A549 (cell line): ENCODE data around the gene TTL. TPM values are rescaled to one million over a fixed set of nuclear protein-coding genes. Genes with fewer than 3 reads are reported as not detected.

Experiments
- ATAC-seq, 2 experiments: fragments of 200-7000 bp in 1 of 2; fragments of >200 bp in 1 of 2; cut with Nextera tagmentation in 1 of 2; cut with Tn5 transposase in 1 of 2; 3 replicates each; pipeline versions ENCODE4 v1.8.0 to v1.9.1; 2018 to 2020; ENCODE audit warnings: mild to moderate bottlenecking in 1 of 2, moderate library complexity in 1 of 2
- CTCF ChIA-PET: fragments of 300-600 bp; sonication (Branson Sonifier 250); formaldehyde crosslinking; extraction: SDS; loops from one replicate; lab custom pipeline; 2021; ENCODE audit warnings: antibody characterized with exemption, inconsistent platforms; lab: Yijun Ruan, JAX
- POLR2A ChIA-PET: fragments of 350-600 bp; formaldehyde crosslinking; extraction: SDS; loops from one replicate; lab custom pipeline; 2021; ENCODE audit warnings: antibody characterized with exemption, inconsistent platforms; lab: Yijun Ruan, JAX
- DNase-seq, 2 experiments: peaks; one replicate each; pipeline versions ENCODE4 v3.0.0 to v3.0.0-alpha.2; 2011 to 2016; ENCODE audit warnings: low read depth in 1 of 2, low spot score in 1 of 2
- FAIRE-seq: peaks from 2 replicates; lab custom pipeline; 2011; peaks lifted over from hg19 to GRCh38; lab: Jason Lieb, UNC
- H3K27ac ChIP-seq, 2 experiments: fragments of >200 bp; sonication (Bioruptor Twin); formaldehyde crosslinking; 3 replicates each; pipeline ENCODE4 v1.5.1; 2016 to 2017
- H3K4me1 ChIP-seq: fragments of >200 bp; sonication (Bioruptor Twin); formaldehyde crosslinking; 3 replicates; pipeline ENCODE4 v1.6.1; 2016
- H3K4me2 ChIP-seq: fragments of >200 bp; sonication (Bioruptor Twin); formaldehyde crosslinking; 3 replicates; pipeline ENCODE4 v1.6.1; 2016
- H3K4me3 ChIP-seq: fragments of >200 bp; sonication (Bioruptor Twin); formaldehyde crosslinking; 3 replicates; pipeline ENCODE4 v1.5.1; 2016
- H3K9me3 ChIP-seq: fragments of >200 bp; sonication (Bioruptor Twin); formaldehyde crosslinking; 3 replicates; pipeline ENCODE4 v1.6.1; 2016
- BCL3 ChIP-seq: fragments of >200 bp; sonication (Bioruptor Twin); formaldehyde crosslinking; IDR thresholded peaks from 3 replicates; pipeline ENCODE4 v1.6.1; 2016
- CHD4 ChIP-seq: fragments of 200-600 bp; sonication (generic); IDR thresholded peaks from 2 replicates; pipeline ENCODE4 v1.6.1; 2016; ENCODE audit warnings: antibody characterized with exemption, mild to moderate bottlenecking, borderline replicate concordance
- CTCF ChIP-seq: fragments of >200 bp; sonication (Bioruptor Twin); formaldehyde crosslinking; IDR thresholded peaks from 3 replicates; pipeline ENCODE4 v1.5.1; 2016
- FOSB ChIP-seq: fragments of 250-450 bp; sonication (Bioruptor Pico); IDR thresholded peaks from 2 replicates; pipeline ENCODE4 v1.5.0; 2020; ENCODE audit warnings: mild to moderate bottlenecking, moderate library complexity
- FOSL2 ChIP-seq, 2 experiments: fragments of 450-650 bp in 1 of 2; fragments of >200 bp in 1 of 2; sonication (Bioruptor Twin) in 1 of 2; formaldehyde crosslinking; IDR thresholded peaks; 2 replicates each; pipeline versions ENCODE4 v1.5.0 to v1.6.1; 2016 to 2020; ENCODE audit warnings: mild to moderate bottlenecking in 1 of 2, moderate library complexity in 1 of 2
- HDAC2 ChIP-seq: fragments of 200-600 bp; sonication (generic); IDR thresholded peaks from 2 replicates; pipeline ENCODE4 v1.6.1; 2016
- HES2 ChIP-seq: fragments of >200 bp; sonication (Bioruptor Twin); formaldehyde crosslinking; IDR thresholded peaks from 2 replicates; pipeline ENCODE4 v1.6.1; 2016
- HEYL ChIP-seq: fragments of 250-450 bp; sonication (Bioruptor Pico); IDR thresholded peaks from 2 replicates; pipeline ENCODE4 v1.8.0; 2021; ENCODE audit warnings: mild to moderate bottlenecking, moderate library complexity
- JUN ChIP-seq, 2 experiments: fragments of >200 bp; sonication (Bioruptor Twin); formaldehyde crosslinking; IDR thresholded peaks; 2 replicates in 1 of 2; 3 replicates in 1 of 2; pipeline ENCODE4 v1.6.1; 2016 to 2017
- JUNB ChIP-seq: fragments of >200 bp; sonication (Bioruptor Twin); formaldehyde crosslinking; IDR thresholded peaks from 2 replicates; pipeline ENCODE4 v1.6.1; 2016
- KDM1A ChIP-seq: fragments of 200-600 bp; sonication (generic); IDR thresholded peaks from 2 replicates; pipeline ENCODE4 v1.6.1; 2016; ENCODE audit warnings: low read depth, mild to moderate bottlenecking
- KDM5A ChIP-seq: fragments of 200-600 bp; sonication (generic); IDR thresholded peaks from 2 replicates; pipeline ENCODE4 v1.6.1; 2016; ENCODE audit warnings: antibody characterized with exemption, mild to moderate bottlenecking
- NFE2L2 ChIP-seq: fragments of 150-350 bp; conservative IDR thresholded peaks from 2 replicates; pipeline ENCODE4 v1.6.1; 2014; ENCODE audit warnings: low read length
- PHF8 ChIP-seq: fragments of 200-600 bp; sonication (generic); IDR thresholded peaks from 2 replicates; pipeline ENCODE4 v1.6.1; 2016; ENCODE audit warnings: low read depth, mild to moderate bottlenecking, antibody characterized with exemption, moderate library complexity, borderline replicate concordance
- POLR2A ChIP-seq: IDR thresholded peaks from 2 replicates; pipeline ENCODE4 v1.6.1; 2012; ENCODE audit warnings: mild to moderate bottlenecking, low read length
- RAD21 ChIP-seq, 2 experiments: fragments of >200 bp in 1 of 2; sonication (Bioruptor Twin) in 1 of 2; formaldehyde crosslinking in 1 of 2; IDR thresholded peaks in 1 of 2; conservative IDR thresholded peaks in 1 of 2; 2 replicates in 1 of 2; 3 replicates in 1 of 2; pipeline ENCODE4 v1.6.1; 2012 to 2018; ENCODE audit warnings: inconsistent platforms in 1 of 2
- RFX5 ChIP-seq: fragments of 450-650 bp; IDR thresholded peaks from 2 replicates; pipeline ENCODE4 v1.7.1; 2014; ENCODE audit warnings: antibody characterized with exemption, mild to moderate bottlenecking, moderate library complexity
- SMC3 ChIP-seq: fragments of >200 bp; sonication (Bioruptor Twin); formaldehyde crosslinking; IDR thresholded peaks from 3 replicates; pipeline ENCODE4 v1.6.1; 2018; ENCODE audit warnings: inconsistent platforms
- TFCP2L1 ChIP-seq: fragments of 250-450 bp; sonication (Bioruptor Pico); IDR thresholded peaks from 2 replicates; pipeline ENCODE4 v1.5.0; 2021; ENCODE audit warnings: mild to moderate bottlenecking
- ZFP36 ChIP-seq: fragments of 450-650 bp; IDR thresholded peaks from 2 replicates; pipeline ENCODE4 v1.6.1; 2014; ENCODE audit warnings: borderline replicate concordance; ENCODE audit not compliant: partially characterized antibody
- ZSCAN20 ChIP-seq: fragments of 250-450 bp; sonication (Bioruptor Pico); IDR thresholded peaks from 2 replicates; pipeline ENCODE4 v1.8.0; 2022; ENCODE audit warnings: mild to moderate bottlenecking, moderate library complexity
- WGBS: methylation state at CpG from one replicate; pipeline ENCODE4 v1.1.6; 2017; ENCODE audit errors: missing lambda C conversion rate; 5-methylcytosine and 5-hydroxymethylcytosine counted together
- polyA plus RNA-seq, 4 experiments: library from polyadenylated mRNA; depleted of rRNA in 3 of 4; stranded (reverse); fragments of >200 nt; fragmentation: RNase III in 1 of 4; extraction: RNeasy Plus Mini Kit Qiagen cat#74134 plus additional on column Dnase treatment in 1 of 4; gene quantifications; 2 replicates in 3 of 4; 3 replicates in 1 of 4; pipeline ENCODE4 v1.2.3, GENCODE V29; 2011 to 2017
- TF ChIP-seq, protein P1 (sequence below): fragments of 250-450 bp; sonication (Bioruptor Pico); IDR thresholded peaks from 2 replicates; pipeline ENCODE4 v1.5.0; 2021; ENCODE audit warnings: mild to moderate bottlenecking, moderate library complexity, borderline replicate concordance
- TF ChIP-seq, protein P2 (sequence below): fragments of 250-450 bp; sonication (Bioruptor Pico); IDR thresholded peaks from 2 replicates; pipeline ENCODE4 v1.5.0; 2020; ENCODE audit warnings: low read depth, mild to moderate bottlenecking, moderate library complexity
- TF ChIP-seq, protein P3 (sequence below): IDR thresholded peaks from 2 replicates; pipeline ENCODE4 v1.6.1; 2012

Gene TTL
- polyA plus RNA-seq, 2 of the 4 experiments (the other 2 are of a cell fraction): 29.7 to 33.1 TPM

- POLR2A ChIA-PET: no interaction called here
- ATAC-seq: peak in 1 of 2 experiments; percentile 5; a peak in 3 of 6 replicates
- 32% methylated on average over 10 of the region's 10 CpGs for WGBS
- Histone ChIP-seq H3K4me3 (no peak overlapping the region), H3K4me2 (peak overlapping the region; percentile 25; the same call in 1 of the 3 replicates), H3K4me1 (peaks cover 29% of the 10 kb centered on the region), H3K27ac (no peak overlapping the region), H3K9me3 (no peaks in the 10 kb centered on the region)
- peak in 1 of 2 experiments; percentile 65 for DNase-seq
- TF ChIP-seq CTCF: peak; percentile 51
- TF ChIP-seq SMC3: peak; percentile 44; the same call in 1 of the 3 replicates
- TF ChIP-seq, protein P1, sequence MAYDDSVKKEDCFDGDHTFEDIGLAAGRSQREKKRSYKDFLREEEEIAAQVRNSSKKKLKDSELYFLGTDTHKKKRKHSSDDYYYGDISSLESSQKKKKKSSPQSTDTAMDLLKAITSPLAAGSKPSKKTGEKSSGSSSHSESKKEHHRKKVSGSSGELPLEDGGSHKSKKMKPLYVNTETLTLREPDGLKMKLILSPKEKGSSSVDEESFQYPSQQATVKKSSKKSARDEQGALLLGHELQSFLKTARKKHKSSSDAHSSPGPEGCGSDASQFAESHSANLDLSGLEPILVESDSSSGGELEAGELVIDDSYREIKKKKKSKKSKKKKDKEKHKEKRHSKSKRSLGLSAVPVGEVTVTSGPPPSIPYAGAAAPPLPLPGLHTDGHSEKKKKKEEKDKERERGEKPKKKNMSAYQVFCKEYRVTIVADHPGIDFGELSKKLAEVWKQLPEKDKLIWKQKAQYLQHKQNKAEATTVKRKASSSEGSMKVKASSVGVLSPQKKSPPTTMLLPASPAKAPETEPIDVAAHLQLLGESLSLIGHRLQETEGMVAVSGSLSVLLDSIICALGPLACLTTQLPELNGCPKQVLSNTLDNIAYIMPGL (CRISPR knock-in tag): no peak
- TF ChIP-seq RAD21 (conservative IDR thresholded peaks at IDR 0.05 in 1 of 2, IDR thresholded peaks at IDR 0.05 in 1 of 2): peak; percentile 61 to 64
- FAIRE-seq: no peak
- CTCF ChIA-PET: interaction anchor here (0.7 to 7.5 kb wide), 11 partner anchors 9 to 257 kb away, joined by 3 to 54 read pairs (median 4); no protein-coding TSS in a partner anchor
Observed at GRCh38 chr2:112582314-112582746, 100.4 kb downstream of the TTL start.

DNA sequence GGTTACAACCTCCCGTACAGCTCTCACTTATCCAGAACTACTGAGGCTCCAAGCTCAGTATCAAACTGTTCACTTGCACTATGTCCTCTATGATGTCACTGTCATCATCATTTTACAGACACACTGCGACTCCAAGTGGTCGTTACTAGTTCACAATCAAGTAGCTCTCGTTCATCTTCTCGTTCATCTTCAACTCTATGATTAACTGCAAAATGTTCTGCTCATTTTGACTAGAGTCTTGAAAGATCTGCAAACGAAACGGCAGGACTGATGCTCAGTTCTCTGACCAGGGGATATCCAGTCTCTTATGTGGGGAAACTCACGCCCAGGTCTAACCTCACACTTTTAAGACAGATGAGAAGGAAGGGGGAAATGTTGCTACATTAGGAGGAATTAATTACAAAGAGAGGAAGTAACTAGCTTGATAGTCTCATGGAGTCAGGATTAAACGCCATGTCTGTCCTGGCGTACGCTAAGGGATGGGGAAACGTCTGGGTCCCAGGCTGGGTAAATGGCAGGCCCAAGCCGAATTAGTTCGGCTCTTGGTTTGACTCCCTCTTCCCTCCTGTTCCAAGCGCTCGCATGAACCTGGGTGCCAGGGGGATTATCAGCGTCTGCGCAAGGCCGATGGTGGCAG is 101.7 kb downstream of the TTL start:
- 24% methylated on average over 19 of the region's 19 CpGs for WGBS
- H3K4me3 ChIP-seq: peak overlapping the region; percentile 55
- ChIA-PET CTCF (interaction anchor here (0.7 to 7.5 kb wide), 12 partner anchors 8 to 696 kb away, joined by 3 to 54 read pairs (median 4); no protein-coding TSS in a partner anchor), POLR2A (interaction anchor here (0.9 to 1.3 kb wide), 3 partner anchors 16 to 103 kb away, joined by 3 to 8 read pairs (median 4); partner anchors contain the start of gene SLC20A1)
- DNase-seq (peak; percentile 21 to 65), FAIRE-seq (no peak), ATAC-seq (peak; percentile 9 to 44; a peak in 4 of 6 replicates)
- H3K27ac ChIP-seq: peak overlapping the region; percentile 96 to 97
- peaks cover 28% of the 10 kb centered on the region for H3K4me1 ChIP-seq
- TF ChIP-seq FOSL2 (IDR thresholded peaks at IDR 0.05): no peak
- no peak for TF ChIP-seq FOSL2 (CRISPR knock-in tag; IDR thresholded peaks at IDR 0.05)
- peak in 1 of 2 experiments; percentile 12; a peak in 1 of 5 replicates for TF ChIP-seq RAD21 (conservative IDR thresholded peaks at IDR 0.05 in 1 of 2, IDR thresholded peaks at IDR 0.05 in 1 of 2)
- TF ChIP-seq HES2: no peak
- no peak for TF ChIP-seq FOSB (CRISPR knock-in tag)
- no peaks in the 10 kb centered on the region for H3K9me3 ChIP-seq
- peak overlapping the region; percentile 89 for H3K4me2 ChIP-seq

DNA sequence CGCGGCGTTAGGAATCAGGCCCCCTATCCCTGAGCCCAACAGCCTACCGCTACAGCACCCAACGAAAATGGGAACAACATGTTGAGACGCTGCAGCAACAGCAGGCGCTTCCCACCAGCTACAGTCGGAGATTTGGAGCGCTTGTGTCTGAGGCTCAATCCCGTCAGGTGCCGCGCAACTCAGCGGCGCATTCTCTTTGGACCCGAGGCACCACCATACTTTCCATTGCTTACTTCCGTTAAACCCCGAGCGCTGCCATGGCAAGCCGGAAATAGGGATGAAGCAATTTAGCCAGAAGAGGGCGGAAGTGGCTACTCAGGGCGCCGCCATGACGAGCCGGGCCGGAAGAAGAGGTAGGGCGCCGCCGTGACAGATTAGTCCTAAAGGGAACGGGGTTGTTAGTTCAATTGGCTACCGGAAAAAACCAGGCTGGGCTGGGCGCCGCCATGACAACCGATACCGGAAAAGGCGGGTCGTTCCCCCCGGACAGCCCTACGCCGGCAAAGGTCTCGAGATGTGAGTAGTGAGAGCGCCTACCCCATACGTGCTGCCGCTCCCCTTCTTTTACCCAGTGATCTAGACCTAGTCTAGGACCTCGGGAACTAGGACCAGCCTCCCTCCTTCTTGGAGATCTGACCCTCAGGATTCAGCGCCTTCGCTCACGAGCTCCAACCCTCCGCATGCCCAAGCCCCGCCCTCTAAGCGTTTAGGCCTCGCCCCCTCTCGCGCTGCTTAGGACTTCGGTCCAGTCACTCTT is 102.4 kb downstream of the TTL start, which contains the start of gene CHCHD5:
CHCHD5 (plus strand) TSS at position 476 of the 757 bp plus-strand sequence; CDS start at position 515, 39 bp downstream.
- 1% methylated on average over 51 of the region's 54 CpGs for WGBS
- Histone ChIP-seq H3K9me3 (no peaks in the 10 kb centered on the region), H3K4me2 (peak within 1 kb of the TSS; percentile 89), H3K4me1 (peaks cover 21% of the 10 kb centered on the region), H3K27ac (peak within 1 kb of the TSS; percentile 96 to 97), H3K4me3 (peak within 1 kb of the TSS; percentile 55)
- ATAC-seq: peak; percentile 88 to 92
- DNase-seq: peak; percentile 89 to 97
- CTCF ChIA-PET: interaction anchor here (0.6 to 7.5 kb wide), 8 partner anchors 13 to 370 kb away, joined by 3 to 54 read pairs (median 4); no protein-coding TSS in a partner anchor
- POLR2A ChIA-PET: interaction anchor here (0.6 to 1.3 kb wide), 5 partner anchors 9 to 141 kb away, joined by 3 to 8 read pairs (median 4); partner anchors contain the start of gene SLC20A1
- FAIRE-seq: no peak
- TF ChIP-seq, protein P2, sequence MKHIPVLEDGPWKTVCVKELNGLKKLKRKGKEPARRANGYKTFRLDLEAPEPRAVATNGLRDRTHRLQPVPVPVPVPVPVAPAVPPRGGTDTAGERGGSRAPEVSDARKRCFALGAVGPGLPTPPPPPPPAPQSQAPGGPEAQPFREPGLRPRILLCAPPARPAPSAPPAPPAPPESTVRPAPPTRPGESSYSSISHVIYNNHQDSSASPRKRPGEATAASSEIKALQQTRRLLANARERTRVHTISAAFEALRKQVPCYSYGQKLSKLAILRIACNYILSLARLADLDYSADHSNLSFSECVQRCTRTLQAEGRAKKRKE (CRISPR knock-in tag): no peak
- TF ChIP-seq POLR2A: peak; percentile 57
- TF ChIP-seq BCL3: peak; percentile 75; the same call in 2 of the 3 replicates
- TF ChIP-seq PHF8: peak; percentile 78
- no peak for TF ChIP-seq ZSCAN20
- 0 out of 2 replicates have a peak, but pooled peaks have one; percentile 29 for TF ChIP-seq RFX5
- TF ChIP-seq ZFP36: no peak
- no peak for TF ChIP-seq JUNB
- no peak for TF ChIP-seq HEYL (CRISPR knock-in tag)
- peak; percentile 68 to 92; a peak in 4 of 5 replicates for TF ChIP-seq JUN (IDR thresholded peaks at IDR 0.05)
- no peak for TF ChIP-seq KDM1A
- TF ChIP-seq TFCP2L1 (CRISPR knock-in tag): no peak
- no peak for TF ChIP-seq NFE2L2
- TF ChIP-seq KDM5A: peak; percentile 61; the same call in 1 of the 2 replicates
- no peak for TF ChIP-seq CHD4
- TF ChIP-seq HDAC2: no peak
- TF ChIP-seq, protein P3, sequence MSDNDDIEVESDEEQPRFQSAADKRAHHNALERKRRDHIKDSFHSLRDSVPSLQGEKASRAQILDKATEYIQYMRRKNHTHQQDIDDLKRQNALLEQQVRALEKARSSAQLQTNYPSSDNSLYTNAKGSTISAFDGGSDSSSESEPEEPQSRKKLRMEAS: peak; percentile 73
